Lower lobe of right lung (tissue), 2 donors: ENCODE measurements around the gene MRPL17. TPM values are rescaled to one million over a fixed set of nuclear protein-coding genes. Genes with fewer than 3 reads are reported as not detected.

Experiments used
- ATAC-seq, 2 donors: fragments of 200-7000 bp; cut with Tn5 transposase; one replicate each; pipeline ENCODE4 v1.9.1; 2020 to 2022; ENCODE audit warnings: mild to moderate bottlenecking in 2 of 2, moderate library complexity in 2 of 2
- DNase-seq: peaks from one replicate; pipeline ENCODE4 v3.0.0-alpha.2; 2020
- H3K27ac ChIP-seq: fragments of 200-600 bp; one replicate; pipeline ENCODE4 v1.8.0; 2022
- H3K27me3 ChIP-seq: fragments of 200-600 bp; one replicate; pipeline ENCODE4 v1.8.0; 2022; ENCODE audit warnings: low read depth
- H3K36me3 ChIP-seq: fragments of 200-600 bp; one replicate; pipeline ENCODE4 v1.8.0; 2022; ENCODE audit warnings: mild to moderate bottlenecking
- H3K4me1 ChIP-seq: fragments of 200-600 bp; one replicate; pipeline ENCODE4 v1.8.0; 2022
- H3K4me3 ChIP-seq: fragments of 200-600 bp; one replicate; pipeline ENCODE4 v1.8.0; 2022; ENCODE audit warnings: mild to moderate bottlenecking
- H3K9me3 ChIP-seq: fragments of 200-600 bp; one replicate; pipeline ENCODE4 v1.8.0; 2022
- intact Hi-C: fragments of 100-400 bp; cut with DNase I; formaldehyde crosslinking; loops from one replicate; pipeline ENCODE4 v1.11.0; 2022
- total RNA-seq: library from RNA; stranded (reverse); fragmentation: NEBNext Ultra II Directional; extraction: Animal tissue kit (Norgen Biotek cat#: 25700); gene quantifications from one replicate; pipeline ENCODE4 v1.2.1, GENCODE V29; 2021
- TF ChIP-seq, protein P1 (sequence below): fragments of 200-600 bp; IDR thresholded peaks from one replicate; pipeline ENCODE4 v1.8.0; 2022; ENCODE audit warnings: antibody characterized with exemption, mild to moderate bottlenecking
- donor health status: DM: no; HTN: yes; CAD: no; lungs with severe emphysema.

The MRPL17 gene
- total RNA-seq, 1 donor from 2014 or later = 34.2 TPM

DNA sequence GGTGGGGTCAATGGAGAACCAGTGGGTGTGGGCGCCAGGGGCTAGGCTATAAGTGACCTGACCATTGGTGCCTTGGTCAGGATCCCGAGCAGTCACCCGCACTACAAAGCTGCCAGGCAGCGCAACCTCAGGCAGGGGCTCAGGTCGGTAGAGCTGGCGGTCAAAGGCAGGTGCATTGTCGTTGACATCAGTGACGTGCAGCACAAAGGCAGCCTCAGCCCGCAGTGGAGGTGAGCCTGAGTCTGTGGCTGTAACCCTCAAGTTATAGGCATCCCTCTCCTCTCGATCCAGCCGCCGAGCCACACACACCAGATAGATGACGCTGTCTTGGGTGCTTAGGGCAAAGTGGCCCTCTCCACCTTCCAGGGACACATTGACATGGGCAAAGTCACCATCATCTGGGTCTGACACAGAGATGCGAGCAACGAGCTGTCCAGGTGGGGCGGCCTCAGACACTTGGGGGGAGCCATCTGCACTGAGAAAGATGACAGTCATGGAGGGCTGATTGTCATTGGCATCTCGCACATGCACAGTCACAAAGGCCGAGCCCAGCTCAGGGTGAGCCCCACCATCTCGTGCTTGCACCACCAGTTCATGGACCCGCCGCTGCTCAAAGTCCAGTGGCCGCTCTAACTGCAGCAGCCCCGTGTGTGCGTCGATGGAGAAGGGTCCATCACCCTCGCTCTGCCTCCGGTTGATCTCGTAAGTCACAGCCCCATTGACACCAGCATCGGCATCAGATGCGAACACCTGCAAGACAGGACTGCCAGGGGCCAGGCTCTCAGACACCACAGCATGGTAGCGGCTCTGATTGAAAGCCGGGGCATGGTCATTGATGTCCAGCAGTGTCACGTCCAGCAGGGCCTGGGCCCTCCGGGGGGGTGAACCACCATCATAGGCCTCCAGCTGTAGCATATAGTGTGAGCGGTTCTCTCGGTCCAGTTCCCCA, 42.8 kb downstream of the MRPL17 start:
- no peak overlapping the region for H3K27ac ChIP-seq
- no peaks in the 10 kb centered on the region for H3K27me3 ChIP-seq
- TF ChIP-seq, protein P1, sequence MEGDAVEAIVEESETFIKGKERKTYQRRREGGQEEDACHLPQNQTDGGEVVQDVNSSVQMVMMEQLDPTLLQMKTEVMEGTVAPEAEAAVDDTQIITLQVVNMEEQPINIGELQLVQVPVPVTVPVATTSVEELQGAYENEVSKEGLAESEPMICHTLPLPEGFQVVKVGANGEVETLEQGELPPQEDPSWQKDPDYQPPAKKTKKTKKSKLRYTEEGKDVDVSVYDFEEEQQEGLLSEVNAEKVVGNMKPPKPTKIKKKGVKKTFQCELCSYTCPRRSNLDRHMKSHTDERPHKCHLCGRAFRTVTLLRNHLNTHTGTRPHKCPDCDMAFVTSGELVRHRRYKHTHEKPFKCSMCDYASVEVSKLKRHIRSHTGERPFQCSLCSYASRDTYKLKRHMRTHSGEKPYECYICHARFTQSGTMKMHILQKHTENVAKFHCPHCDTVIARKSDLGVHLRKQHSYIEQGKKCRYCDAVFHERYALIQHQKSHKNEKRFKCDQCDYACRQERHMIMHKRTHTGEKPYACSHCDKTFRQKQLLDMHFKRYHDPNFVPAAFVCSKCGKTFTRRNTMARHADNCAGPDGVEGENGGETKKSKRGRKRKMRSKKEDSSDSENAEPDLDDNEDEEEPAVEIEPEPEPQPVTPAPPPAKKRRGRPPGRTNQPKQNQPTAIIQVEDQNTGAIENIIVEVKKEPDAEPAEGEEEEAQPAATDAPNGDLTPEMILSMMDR = no peak
- H3K4me1 ChIP-seq = peaks cover 37% of the 10 kb centered on the region
- H3K4me3 ChIP-seq = no peak overlapping the region
- intact Hi-C loops = no loop called here
- H3K36me3 ChIP-seq = peaks cover 5% of the 10 kb centered on the region
- no peaks in the 10 kb centered on the region for H3K9me3 ChIP-seq
- ATAC-seq = no peak
- no peak for DNase-seq

DNA sequence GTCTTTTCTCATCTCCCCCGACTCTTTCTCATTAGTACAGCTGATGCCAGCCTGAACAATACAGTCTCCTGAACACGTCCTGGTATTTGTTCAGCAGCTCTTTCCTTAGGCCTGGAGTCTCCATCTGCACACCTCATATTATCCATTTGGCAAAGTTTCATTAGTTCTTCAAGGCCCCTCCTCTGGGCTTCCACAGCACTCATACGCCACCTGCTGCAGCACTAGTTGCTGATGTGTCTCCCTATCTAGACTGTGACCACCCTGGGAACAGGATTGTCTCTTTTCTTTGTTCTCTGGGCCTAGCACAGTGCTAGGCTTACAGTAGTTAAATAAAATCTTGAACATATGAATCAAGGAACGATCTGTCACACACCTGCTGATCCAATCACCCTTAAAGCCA, 44.7 kb downstream of the MRPL17 start:
- Histone ChIP-seq H3K9me3 (no peaks in the 10 kb centered on the region), H3K27me3 (no peaks in the 10 kb centered on the region), H3K4me3 (no peak overlapping the region), H3K4me1 (peaks cover 49% of the 10 kb centered on the region), H3K27ac (no peak overlapping the region), H3K36me3 (peaks cover 5% of the 10 kb centered on the region)
- ATAC-seq = no peak
- no peak for DNase-seq
- intact Hi-C loops = no loop called here
- TF ChIP-seq, protein P1 = no peak

DNA sequence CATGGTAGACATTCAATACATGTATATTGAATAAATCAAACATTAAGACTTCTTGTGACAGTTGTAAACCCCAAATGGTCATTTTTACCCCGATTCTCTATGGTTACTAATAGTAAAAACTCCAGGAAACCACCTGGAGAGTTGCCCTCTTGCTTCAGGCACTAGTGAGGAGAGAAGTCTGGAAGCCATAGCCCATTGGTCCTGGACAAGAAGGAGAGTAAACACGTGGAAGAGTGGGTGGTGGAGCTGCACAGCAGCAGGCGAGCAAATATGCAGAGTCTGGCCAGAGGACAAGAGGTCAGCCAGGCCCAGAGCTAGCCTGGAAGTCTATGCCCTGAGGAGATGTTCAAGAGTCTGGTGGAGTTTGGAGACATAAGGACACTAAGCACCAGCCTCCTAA, 45.3 kb downstream of the MRPL17 start:
- TF ChIP-seq, protein P1 = no peak
- Histone ChIP-seq H3K27me3 (no peaks in the 10 kb centered on the region), H3K4me3 (no peak overlapping the region), H3K36me3 (peaks cover 8% of the 10 kb centered on the region), H3K27ac (no peak overlapping the region), H3K4me1 (peaks cover 49% of the 10 kb centered on the region), H3K9me3 (no peaks in the 10 kb centered on the region)
- intact Hi-C loops = no loop called here
- ATAC-seq = peak; percentile 78 to 88
- DNase-seq = no peak

DNA sequence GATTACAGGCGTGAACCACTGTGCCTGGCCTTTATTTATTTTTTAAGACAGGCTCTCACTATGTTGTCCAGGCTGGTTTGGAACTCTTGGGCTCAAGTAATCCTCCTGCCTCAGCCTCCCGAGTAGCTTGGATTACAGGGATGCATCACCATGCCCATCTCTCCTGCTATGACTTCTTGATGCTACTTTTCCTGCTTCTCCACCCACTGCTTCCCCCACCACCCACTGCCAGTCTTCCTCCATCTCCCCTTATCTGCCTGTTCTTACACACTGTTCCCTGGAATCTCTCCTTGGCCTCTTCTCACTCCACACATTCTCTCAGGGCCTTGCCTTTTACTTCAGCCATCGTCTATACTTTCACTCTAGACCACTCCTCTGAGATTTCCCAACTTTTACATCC, 46.7 kb downstream of the MRPL17 start:
- Histone ChIP-seq H3K36me3 (peaks cover 22% of the 10 kb centered on the region), H3K9me3 (no peaks in the 10 kb centered on the region), H3K4me3 (no peak overlapping the region), H3K4me1 (peaks cover 49% of the 10 kb centered on the region), H3K27me3 (no peaks in the 10 kb centered on the region), H3K27ac (peak overlapping the region; percentile 78)
- no peak for ATAC-seq
- intact Hi-C loops = no loop called here
- no peak for DNase-seq
- TF ChIP-seq, protein P1 = no peak

DNA sequence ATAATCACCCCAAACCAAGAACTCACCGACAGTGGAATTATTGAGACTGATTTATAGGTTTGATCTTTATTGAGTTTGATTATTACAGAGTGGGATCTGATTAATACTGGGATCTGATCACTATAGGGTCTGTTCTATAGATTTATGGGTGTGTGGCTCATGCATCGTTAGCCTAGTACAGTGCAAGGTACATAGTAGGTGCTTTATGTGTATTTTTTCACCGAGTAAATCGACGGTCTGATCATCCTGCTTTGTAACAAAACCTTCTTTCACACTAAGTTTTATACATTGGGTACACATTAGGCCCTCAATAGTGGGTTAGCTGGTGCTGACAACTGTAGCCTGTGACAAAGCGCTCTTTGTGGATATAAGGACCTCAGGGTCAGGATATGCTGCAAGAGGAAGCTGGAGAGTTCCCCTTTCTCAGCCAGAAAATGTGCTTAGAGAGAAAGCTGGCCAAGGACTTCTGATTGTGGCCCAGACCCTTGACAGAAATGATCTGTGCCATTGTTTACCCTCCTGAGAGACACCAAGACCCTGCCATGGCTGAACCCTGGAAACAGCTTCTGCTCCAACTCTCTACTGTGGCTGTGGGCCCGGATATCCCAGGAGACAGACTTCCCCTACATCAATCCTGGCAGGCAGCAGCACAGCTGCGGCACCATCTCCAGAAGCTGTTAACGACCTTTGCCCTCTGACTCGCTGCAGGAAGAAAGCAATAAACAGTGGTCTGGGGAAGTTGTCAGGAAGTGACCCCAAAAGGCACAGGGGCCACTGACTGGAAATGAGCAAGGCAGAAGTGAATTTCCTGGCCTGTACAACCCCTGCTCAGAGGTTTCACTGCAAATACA, 47.8 kb downstream of the MRPL17 start:
- Histone ChIP-seq H3K27me3 (no peaks in the 10 kb centered on the region), H3K36me3 (peaks cover 29% of the 10 kb centered on the region), H3K4me3 (no peak overlapping the region), H3K9me3 (no peaks in the 10 kb centered on the region), H3K4me1 (peaks cover 49% of the 10 kb centered on the region), H3K27ac (peak overlapping the region; percentile 78)
- TF ChIP-seq, protein P1 = no peak
- ATAC-seq (peak; percentile 56 to 64), DNase-seq (peak; percentile 56)
- intact Hi-C loops = no loop called here
